ENCODE measurements around the gene VIM.

DNA sequence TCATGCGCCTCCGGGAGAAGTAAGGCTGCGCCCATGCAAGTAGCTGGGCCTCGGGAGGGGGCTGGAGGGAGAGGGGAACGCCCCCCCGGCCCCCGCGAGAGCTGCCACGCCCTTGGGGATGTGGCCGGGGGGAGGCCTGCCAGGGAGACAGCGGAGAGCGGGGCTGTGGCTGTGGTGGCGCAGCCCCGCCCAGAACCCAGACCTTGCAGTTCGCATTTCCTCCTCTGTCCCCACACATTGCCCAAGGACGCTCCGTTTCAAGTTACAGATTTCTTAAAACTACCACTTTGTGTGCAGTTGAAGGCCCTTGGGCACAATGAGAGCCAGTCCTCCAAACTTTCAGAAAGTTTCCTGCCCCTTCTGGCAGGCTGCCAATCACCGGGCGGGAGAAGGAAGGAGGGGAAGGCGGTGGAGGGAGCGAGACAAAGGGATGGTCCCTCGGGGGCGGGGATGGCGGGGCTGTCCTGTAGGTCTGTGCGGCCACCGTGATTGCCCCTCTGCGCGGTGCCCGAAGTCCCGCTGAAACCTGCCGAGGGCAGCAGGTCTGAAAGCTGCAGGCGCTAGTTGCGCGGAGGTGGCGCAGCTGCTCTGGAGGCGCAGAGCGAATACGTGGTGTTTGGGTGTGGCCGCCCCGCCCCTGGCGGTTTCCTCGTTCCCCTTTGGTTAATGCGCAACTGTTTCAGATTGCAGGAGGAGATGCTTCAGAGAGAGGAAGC is 2.1 kb downstream of the VIM start:
- TF ChIP-seq, protein P1, sequence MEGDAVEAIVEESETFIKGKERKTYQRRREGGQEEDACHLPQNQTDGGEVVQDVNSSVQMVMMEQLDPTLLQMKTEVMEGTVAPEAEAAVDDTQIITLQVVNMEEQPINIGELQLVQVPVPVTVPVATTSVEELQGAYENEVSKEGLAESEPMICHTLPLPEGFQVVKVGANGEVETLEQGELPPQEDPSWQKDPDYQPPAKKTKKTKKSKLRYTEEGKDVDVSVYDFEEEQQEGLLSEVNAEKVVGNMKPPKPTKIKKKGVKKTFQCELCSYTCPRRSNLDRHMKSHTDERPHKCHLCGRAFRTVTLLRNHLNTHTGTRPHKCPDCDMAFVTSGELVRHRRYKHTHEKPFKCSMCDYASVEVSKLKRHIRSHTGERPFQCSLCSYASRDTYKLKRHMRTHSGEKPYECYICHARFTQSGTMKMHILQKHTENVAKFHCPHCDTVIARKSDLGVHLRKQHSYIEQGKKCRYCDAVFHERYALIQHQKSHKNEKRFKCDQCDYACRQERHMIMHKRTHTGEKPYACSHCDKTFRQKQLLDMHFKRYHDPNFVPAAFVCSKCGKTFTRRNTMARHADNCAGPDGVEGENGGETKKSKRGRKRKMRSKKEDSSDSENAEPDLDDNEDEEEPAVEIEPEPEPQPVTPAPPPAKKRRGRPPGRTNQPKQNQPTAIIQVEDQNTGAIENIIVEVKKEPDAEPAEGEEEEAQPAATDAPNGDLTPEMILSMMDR (IDR thresholded peaks at IDR 0.05; ENCODE audit: low read depth, low read length): no peak
- TF ChIP-seq EZH2phosphoT487 (IDR thresholded peaks at IDR 0.05; ENCODE audit: low read depth): no peak
